ENCODE measurements around the gene MCF2L.

MCF2L gene

GRCh38 chr13:112985803-112986408 lies 16.9 kb downstream of the MCF2L start:
- H3K4me3 ChIP-seq (ENCODE audit: low read depth, low read length) = no peak overlapping the region
- no peaks in the 10 kb centered on the region for H3K9me3 ChIP-seq
- H3K27me3 ChIP-seq = no peaks in the 10 kb centered on the region
- H3K36me3 ChIP-seq = no peaks in the 10 kb centered on the region
- no peak for TF ChIP-seq CTCF (IDR thresholded peaks at IDR 0.05; ENCODE audit: low read depth, low read length)
- no peak for DNase-seq
- H3K4me1 ChIP-seq = no peaks in the 10 kb centered on the region

- Histone ChIP-seq H3K4me1 (no peaks in the 10 kb centered on the region), H3K27me3 (no peaks in the 10 kb centered on the region), H3K4me3 (ENCODE audit: low read depth, low read length) (no peak overlapping the region), H3K9me3 (no peaks in the 10 kb centered on the region), H3K36me3 (no peaks in the 10 kb centered on the region)
- TF ChIP-seq CTCF (IDR thresholded peaks at IDR 0.05; ENCODE audit: low read depth, low read length) = no peak
- DNase-seq = no peak
Observed at GRCh38 chr13:112986470-112986869, 17.5 kb downstream of the MCF2L start.

GRCh38 chr13:112986946-112987681 lies 18.1 kb downstream of the MCF2L start:
- no peak for DNase-seq

GRCh38 chr13:112987682-112988024 lies 18.6 kb downstream of the MCF2L start:
- Histone ChIP-seq H3K4me1 (no peaks in the 10 kb centered on the region), H3K36me3 (no peaks in the 10 kb centered on the region), H3K4me3 (ENCODE audit: low read depth, low read length) (no peak overlapping the region), H3K9me3 (no peaks in the 10 kb centered on the region), H3K27me3 (no peaks in the 10 kb centered on the region)
- DNase-seq = no peak
- no peak for TF ChIP-seq CTCF (IDR thresholded peaks at IDR 0.05; ENCODE audit: low read depth, low read length)

More at GRCh38 chr13:112986946-112987681, 18.1 kb downstream of the MCF2L start:
- no peaks in the 10 kb centered on the region for H3K4me1 ChIP-seq
- H3K4me3 ChIP-seq (ENCODE audit: low read depth, low read length) = no peak overlapping the region
- no peak for TF ChIP-seq CTCF (IDR thresholded peaks at IDR 0.05; ENCODE audit: low read depth, low read length)
- H3K9me3 ChIP-seq = no peaks in the 10 kb centered on the region
- no peaks in the 10 kb centered on the region for H3K27me3 ChIP-seq
- no peaks in the 10 kb centered on the region for H3K36me3 ChIP-seq

- H3K4me1 ChIP-seq = no peaks in the 10 kb centered on the region
- no peak overlapping the region for H3K4me3 ChIP-seq (ENCODE audit: low read depth, low read length)
- H3K36me3 ChIP-seq = no peaks in the 10 kb centered on the region
- H3K27me3 ChIP-seq = no peaks in the 10 kb centered on the region
- H3K9me3 ChIP-seq = no peaks in the 10 kb centered on the region
- DNase-seq = no peak
- no peak for TF ChIP-seq CTCF (IDR thresholded peaks at IDR 0.05; ENCODE audit: low read depth, low read length)
Observed at GRCh38 chr13:112990783-112991182, 21.8 kb downstream of the MCF2L start.

- DNase-seq = no peak
- TF ChIP-seq CTCF (IDR thresholded peaks at IDR 0.05; ENCODE audit: low read depth, low read length) = no peak
- Histone ChIP-seq H3K9me3 (no peaks in the 10 kb centered on the region), H3K27me3 (no peaks in the 10 kb centered on the region), H3K36me3 (no peaks in the 10 kb centered on the region), H3K4me1 (no peaks in the 10 kb centered on the region), H3K4me3 (ENCODE audit: low read depth, low read length) (no peak overlapping the region)
Observed at GRCh38 chr13:112991609-112992008, 22.6 kb downstream of the MCF2L start.
